A549 (cell line): ENCODE measurements around the gene SETD3.

Experiments
- EP300 ChIP-seq, 2 experiments: fragments of >200 bp; sonication (Bioruptor Twin); formaldehyde crosslinking; IDR thresholded peaks; 2 replicates in 1 of 2; 3 replicates in 1 of 2; pipeline ENCODE4 v1.6.1; 2016 to 2017
- POLR2AphosphoS2 ChIP-seq: conservative IDR thresholded peaks from 2 replicates; pipeline ENCODE4 v1.6.1; 2012; ENCODE audit warnings: low read length, improper control_type of control experiment, inconsistent platforms
- RAD21 ChIP-seq, 2 experiments: fragments of >200 bp in 1 of 2; sonication (Bioruptor Twin) in 1 of 2; formaldehyde crosslinking in 1 of 2; IDR thresholded peaks in 1 of 2; conservative IDR thresholded peaks in 1 of 2; 2 replicates in 1 of 2; 3 replicates in 1 of 2; pipeline ENCODE4 v1.6.1; 2012 to 2018; ENCODE audit warnings: inconsistent platforms in 1 of 2
- TF ChIP-seq, protein P1 (sequence below): fragments of 150-350 bp; IDR thresholded peaks from 2 replicates; pipeline ENCODE4 v1.6.1; 2014; ENCODE audit warnings: low read depth, mild to moderate bottlenecking, low read length
- TF ChIP-seq, protein P2 (sequence below): fragments of >200 bp; sonication (Bioruptor Twin); formaldehyde crosslinking; IDR thresholded peaks from 3 replicates; pipeline ENCODE4 v1.5.1; 2016

DNA sequence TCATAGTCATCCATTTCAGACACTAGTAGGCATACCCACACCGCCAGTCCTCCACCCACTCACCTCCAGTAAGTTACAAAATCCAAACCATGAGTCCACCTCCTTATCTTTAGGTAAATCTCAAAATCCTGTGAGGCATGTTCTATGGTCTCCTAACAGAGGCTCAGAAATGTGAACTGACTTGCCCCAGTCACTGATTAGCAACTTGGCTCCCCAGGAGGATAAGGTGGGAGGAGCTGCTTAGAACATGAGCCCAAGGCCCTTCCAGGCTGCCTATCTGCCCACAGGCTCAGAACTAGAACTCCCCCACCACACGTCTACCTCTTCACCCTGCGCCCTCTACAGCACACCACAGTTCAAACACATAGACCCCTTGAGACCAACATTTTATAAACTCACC lies 19.9 kb downstream of the SETD3 start:
- TF ChIP-seq, protein P1, sequence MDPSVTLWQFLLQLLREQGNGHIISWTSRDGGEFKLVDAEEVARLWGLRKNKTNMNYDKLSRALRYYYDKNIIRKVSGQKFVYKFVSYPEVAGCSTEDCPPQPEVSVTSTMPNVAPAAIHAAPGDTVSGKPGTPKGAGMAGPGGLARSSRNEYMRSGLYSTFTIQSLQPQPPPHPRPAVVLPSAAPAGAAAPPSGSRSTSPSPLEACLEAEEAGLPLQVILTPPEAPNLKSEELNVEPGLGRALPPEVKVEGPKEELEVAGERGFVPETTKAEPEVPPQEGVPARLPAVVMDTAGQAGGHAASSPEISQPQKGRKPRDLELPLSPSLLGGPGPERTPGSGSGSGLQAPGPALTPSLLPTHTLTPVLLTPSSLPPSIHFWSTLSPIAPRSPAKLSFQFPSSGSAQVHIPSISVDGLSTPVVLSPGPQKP: no peak
- TF ChIP-seq, protein P2, sequence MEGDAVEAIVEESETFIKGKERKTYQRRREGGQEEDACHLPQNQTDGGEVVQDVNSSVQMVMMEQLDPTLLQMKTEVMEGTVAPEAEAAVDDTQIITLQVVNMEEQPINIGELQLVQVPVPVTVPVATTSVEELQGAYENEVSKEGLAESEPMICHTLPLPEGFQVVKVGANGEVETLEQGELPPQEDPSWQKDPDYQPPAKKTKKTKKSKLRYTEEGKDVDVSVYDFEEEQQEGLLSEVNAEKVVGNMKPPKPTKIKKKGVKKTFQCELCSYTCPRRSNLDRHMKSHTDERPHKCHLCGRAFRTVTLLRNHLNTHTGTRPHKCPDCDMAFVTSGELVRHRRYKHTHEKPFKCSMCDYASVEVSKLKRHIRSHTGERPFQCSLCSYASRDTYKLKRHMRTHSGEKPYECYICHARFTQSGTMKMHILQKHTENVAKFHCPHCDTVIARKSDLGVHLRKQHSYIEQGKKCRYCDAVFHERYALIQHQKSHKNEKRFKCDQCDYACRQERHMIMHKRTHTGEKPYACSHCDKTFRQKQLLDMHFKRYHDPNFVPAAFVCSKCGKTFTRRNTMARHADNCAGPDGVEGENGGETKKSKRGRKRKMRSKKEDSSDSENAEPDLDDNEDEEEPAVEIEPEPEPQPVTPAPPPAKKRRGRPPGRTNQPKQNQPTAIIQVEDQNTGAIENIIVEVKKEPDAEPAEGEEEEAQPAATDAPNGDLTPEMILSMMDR: no peak
- TF ChIP-seq RAD21 (conservative IDR thresholded peaks at IDR 0.05 in 1 of 2, IDR thresholded peaks at IDR 0.05 in 1 of 2) (no peak), EP300 (IDR thresholded peaks at IDR 0.05) (no peak), POLR2AphosphoS2 (no peak)
